Thyroid gland (tissue), 4 donors: ENCODE results near the gene ETV6. TPM values are rescaled to one million over a fixed set of nuclear protein-coding genes. Genes with fewer than 3 reads are reported as not detected.

Experiments used
- DNase-seq, 2 donors: peaks; one replicate each; pipeline ENCODE4 v3.0.0-alpha.2; 2019
- H3K27ac ChIP-seq, 3 donors: fragments of 200-600 bp; sonication (generic); 1 replicate in 2 of 3; 2 replicates in 1 of 3; pipeline ENCODE4 v1.5.1; 2016 to 2019; ENCODE audit warnings: mild to moderate bottlenecking in 1 of 3, moderate library complexity in 1 of 3
- H3K27me3 ChIP-seq: fragments of 200-600 bp; sonication (generic); one replicate; pipeline ENCODE4 v1.5.1; 2019
- H3K36me3 ChIP-seq, 2 donors: fragments of 200-600 bp; sonication (generic); one replicate each; pipeline ENCODE4 v1.5.1; 2016 to 2019
- H3K4me1 ChIP-seq, 2 donors: fragments of 200-600 bp; sonication (generic); one replicate each; pipeline ENCODE4 v1.5.1; 2017 to 2019
- H3K4me3 ChIP-seq, 3 donors: fragments of 200-600 bp; sonication (generic); replicated peaks in 1 of 3; 1 replicate in 2 of 3; 2 replicates in 1 of 3; pipeline ENCODE4 v1.5.1; 2016; ENCODE audit warnings: mild to moderate bottlenecking in 1 of 3
- H3K9me3 ChIP-seq: fragments of 200-600 bp; sonication (generic); one replicate; pipeline ENCODE4 v1.5.1; 2017
- POLR2A ChIP-seq, 2 donors: fragments of 450-650 bp; IDR thresholded peaks; one replicate each; pipeline ENCODE4 v1.6.1; 2017; ENCODE audit warnings: antibody characterized with exemption in 2 of 2, mild to moderate bottlenecking in 2 of 2, moderate library complexity in 1 of 2
- WGBS, 2 donors: methylation state at CpG; one replicate each; pipeline ENCODE4 v1.1.5; 2017; 5-methylcytosine and 5-hydroxymethylcytosine counted together
- intact Hi-C: fragments of 100-400 bp; cut with DNase I; formaldehyde crosslinking; loops from one replicate; pipeline ENCODE4 v1.15.1; 2023
- total RNA-seq, 4 donors: library from RNA; depleted of rRNA; stranded (reverse); fragments of >200 nt; gene quantifications; one replicate each; pipeline ENCODE4 v1.2.3, GENCODE V29; 2016
- TF ChIP-seq, protein P1 (sequence below), 6 experiments: fragments of 200-600 bp in 3 of 6; fragments of 450-650 bp in 3 of 6; sonication (generic) in 3 of 6; IDR thresholded peaks; one replicate each; pipeline ENCODE4 v1.5.1; 2016 to 2019; ENCODE audit warnings: antibody characterized with exemption in 6 of 6, mild to moderate bottlenecking in 2 of 6, inconsistent platforms in 1 of 6, moderate library complexity in 1 of 6

The ETV6 gene
- total RNA-seq, 4 donors from 2014 or later = 16.6 to 35.6 (median 17.2) TPM

DNA sequence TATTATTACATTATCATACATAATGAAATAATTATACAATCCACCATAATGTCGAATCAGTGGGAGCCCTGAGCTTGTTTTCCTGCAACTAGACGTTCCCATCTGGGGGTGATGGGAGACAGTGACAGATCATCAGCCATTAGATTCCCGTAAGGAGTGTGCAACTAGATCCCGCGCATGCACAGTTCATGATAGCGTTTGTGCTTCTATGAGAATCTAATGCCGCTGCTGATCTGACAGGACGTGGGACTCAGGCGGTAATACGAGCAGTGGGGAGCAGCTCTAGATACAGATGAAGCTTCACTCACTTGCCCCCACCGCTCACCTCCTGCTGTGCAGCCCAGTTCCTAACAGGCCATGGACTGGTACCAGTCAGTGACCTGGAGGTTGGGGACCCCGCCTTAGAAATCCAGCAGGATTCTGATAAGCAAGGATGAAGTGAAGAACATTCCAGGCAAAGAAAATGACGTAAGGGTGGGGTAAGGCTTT is 204.6 kb downstream of the ETV6 start:
- H3K4me1 ChIP-seq = peaks cover 11 to 17% of the 10 kb centered on the region in 2 donors
- H3K27ac ChIP-seq = no peak overlapping the region
- H3K36me3 ChIP-seq = no peaks in the 10 kb centered on the region
- no peak for DNase-seq
- TF ChIP-seq, protein P1, sequence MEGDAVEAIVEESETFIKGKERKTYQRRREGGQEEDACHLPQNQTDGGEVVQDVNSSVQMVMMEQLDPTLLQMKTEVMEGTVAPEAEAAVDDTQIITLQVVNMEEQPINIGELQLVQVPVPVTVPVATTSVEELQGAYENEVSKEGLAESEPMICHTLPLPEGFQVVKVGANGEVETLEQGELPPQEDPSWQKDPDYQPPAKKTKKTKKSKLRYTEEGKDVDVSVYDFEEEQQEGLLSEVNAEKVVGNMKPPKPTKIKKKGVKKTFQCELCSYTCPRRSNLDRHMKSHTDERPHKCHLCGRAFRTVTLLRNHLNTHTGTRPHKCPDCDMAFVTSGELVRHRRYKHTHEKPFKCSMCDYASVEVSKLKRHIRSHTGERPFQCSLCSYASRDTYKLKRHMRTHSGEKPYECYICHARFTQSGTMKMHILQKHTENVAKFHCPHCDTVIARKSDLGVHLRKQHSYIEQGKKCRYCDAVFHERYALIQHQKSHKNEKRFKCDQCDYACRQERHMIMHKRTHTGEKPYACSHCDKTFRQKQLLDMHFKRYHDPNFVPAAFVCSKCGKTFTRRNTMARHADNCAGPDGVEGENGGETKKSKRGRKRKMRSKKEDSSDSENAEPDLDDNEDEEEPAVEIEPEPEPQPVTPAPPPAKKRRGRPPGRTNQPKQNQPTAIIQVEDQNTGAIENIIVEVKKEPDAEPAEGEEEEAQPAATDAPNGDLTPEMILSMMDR (IDR thresholded peaks at IDR 0.05) = no peak
- TF ChIP-seq POLR2A (IDR thresholded peaks at IDR 0.05) = no peak
- no peaks in the 10 kb centered on the region for H3K9me3 ChIP-seq
- 88 to 94% methylated on average over 13 of the region's 13 CpGs for WGBS, 2 donors
- intact Hi-C loops = no loop called here
- H3K27me3 ChIP-seq = no peaks in the 10 kb centered on the region
- no peak overlapping the region for H3K4me3 ChIP-seq

GRCh38 chr12:11855983-11856374 is 206.5 kb downstream of the ETV6 start:
- 80% methylated on average over 4 of the region's 4 CpGs for WGBS, 2 donors
- Histone ChIP-seq H3K36me3 (no peaks in the 10 kb centered on the region), H3K4me1 (peaks cover 11 to 17% of the 10 kb centered on the region in 2 donors), H3K27ac (peak overlapping the region; percentile 24 to 51 (median 31)), H3K9me3 (no peaks in the 10 kb centered on the region), H3K27me3 (no peaks in the 10 kb centered on the region), H3K4me3 (no peak overlapping the region)
- DNase-seq = no peak
- TF ChIP-seq, protein P1 (IDR thresholded peaks at IDR 0.05) = no peak
- no peak for TF ChIP-seq POLR2A (IDR thresholded peaks at IDR 0.05)
- intact Hi-C loops = no loop called here

DNA sequence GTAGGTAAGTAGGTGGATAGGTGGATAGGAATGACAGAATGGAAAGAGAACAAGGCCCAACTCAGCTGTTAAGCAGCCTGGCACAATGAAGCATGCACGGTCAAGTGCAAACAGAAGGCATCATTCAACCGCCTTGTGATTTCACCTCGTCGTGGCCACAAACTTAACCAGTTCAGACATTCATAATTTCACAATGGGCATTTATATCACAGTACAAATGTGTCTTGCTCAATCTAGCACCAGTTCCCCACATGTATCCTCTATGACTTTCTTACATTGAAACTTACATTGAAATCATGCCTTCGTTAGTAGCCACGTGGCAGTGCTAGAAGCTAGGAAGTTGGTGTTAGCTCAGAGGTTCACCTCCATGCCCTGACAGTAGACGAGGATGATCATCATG is 207.5 kb downstream of the ETV6 start:
- no peak for TF ChIP-seq POLR2A (IDR thresholded peaks at IDR 0.05)
- TF ChIP-seq, protein P1 (IDR thresholded peaks at IDR 0.05) = no peak
- no peaks in the 10 kb centered on the region for H3K9me3 ChIP-seq
- peak overlapping the region in 1 of 3 donors; percentile 16 for H3K27ac ChIP-seq
- H3K4me1 ChIP-seq = peaks cover 5 to 26% of the 10 kb centered on the region in 2 donors
- WGBS, 2 donors = 63 to 70% methylated on average over 7 of the region's 7 CpGs
- intact Hi-C loops = no loop called here
- no peaks in the 10 kb centered on the region for H3K27me3 ChIP-seq
- no peak overlapping the region for H3K4me3 ChIP-seq
- H3K36me3 ChIP-seq = no peaks in the 10 kb centered on the region
- peak; percentile 42 to 53 for DNase-seq

- 86 to 87% methylated on average over 17 of the region's 17 CpGs for whole genome bisulfite sequencing, 2 donors
- TF ChIP-seq, protein P1 (IDR thresholded peaks at IDR 0.05) = no peak
- no peak for TF ChIP-seq POLR2A (IDR thresholded peaks at IDR 0.05)
- no peak overlapping the region for H3K4me3 ChIP-seq
- no peaks in the 10 kb centered on the region for H3K27me3 ChIP-seq
- no peaks in the 10 kb centered on the region for H3K9me3 ChIP-seq
- H3K4me1 ChIP-seq = peaks cover 17 to 40% of the 10 kb centered on the region in 2 donors
- no peak for DNase-seq
- H3K36me3 ChIP-seq = no peaks in the 10 kb centered on the region
- no peak overlapping the region for H3K27ac ChIP-seq
- intact Hi-C loops = no loop called here
These were observed 210.4 kb downstream of the ETV6 start for GRCh38 chr12:11859705-11860425.

DNA sequence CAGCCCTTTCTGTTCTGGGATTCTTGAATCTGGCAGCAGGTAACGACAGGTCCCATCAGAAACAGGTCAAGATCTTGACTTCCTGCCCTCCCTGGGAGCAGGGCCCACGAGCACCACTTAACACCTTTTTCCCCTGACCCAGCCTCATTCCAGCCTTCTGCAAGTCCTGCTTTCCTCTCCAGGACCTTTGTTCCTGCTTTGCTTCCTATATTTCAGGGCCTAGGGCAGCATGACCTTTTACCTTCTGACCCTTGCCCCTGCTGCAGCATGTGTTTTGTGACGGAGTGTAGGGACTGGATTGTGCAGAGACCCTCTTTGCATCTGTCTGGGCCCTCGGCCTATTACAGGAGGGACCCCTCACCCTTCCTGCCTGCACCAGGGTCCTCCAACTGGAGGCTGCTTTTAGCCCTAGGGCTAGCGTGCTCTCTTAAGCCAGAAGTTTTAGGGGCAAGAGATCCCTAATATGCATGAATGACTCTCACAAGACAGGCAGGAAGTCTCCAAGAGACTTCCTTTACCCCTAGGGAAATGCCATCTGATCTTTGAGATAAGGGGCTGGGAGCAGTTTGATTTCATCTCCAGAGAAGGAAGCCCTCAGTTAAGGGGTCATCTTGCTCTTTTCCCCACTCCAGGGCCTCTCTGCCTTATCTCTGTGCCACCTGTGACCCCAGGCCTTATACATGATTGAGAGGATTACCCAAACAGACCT is 211.8 kb downstream of the ETV6 start:
- Histone ChIP-seq H3K27me3 (no peaks in the 10 kb centered on the region), H3K27ac (peak overlapping the region; percentile 73 to 89 (median 83)), H3K4me3 (no peak overlapping the region), H3K36me3 (no peaks in the 10 kb centered on the region), H3K4me1 (peaks cover 13 to 31% of the 10 kb centered on the region in 2 donors), H3K9me3 (no peaks in the 10 kb centered on the region)
- DNase-seq = no peak
- intact Hi-C loops = no loop called here
- WGBS, 2 donors = 46 to 52% methylated on average over 5 of the region's 5 CpGs
- TF ChIP-seq, protein P1 (IDR thresholded peaks at IDR 0.05) = no peak
- TF ChIP-seq POLR2A (IDR thresholded peaks at IDR 0.05) = no peak
